Mesenchymal stem cell (in vitro differentiated cells and primary cell): ENCODE data around the gene SPINDOC.

Experiments used
- DNase-seq: peaks from one replicate; pipeline ENCODE4 v3.0.0-alpha.2; 2013
- H2AFZ ChIP-seq: one replicate; pipeline ENCODE4 v1.6.1; 2013; ENCODE audit warnings: low read depth, mild to moderate bottlenecking, control low read depth, inconsistent platforms, low read length, moderate library complexity
- H2AK5ac ChIP-seq: 2 replicates; pipeline ENCODE4 v1.6.1; 2013; ENCODE audit warnings: low read length, moderate library complexity, mild to moderate bottlenecking, inconsistent platforms; ENCODE audit not compliant: severe bottlenecking
- H2BK120ac ChIP-seq: one replicate; pipeline ENCODE4 v1.6.1; 2013; ENCODE audit warnings: low read depth, mild to moderate bottlenecking, inconsistent platforms, low read length, moderate library complexity
- H2BK12ac ChIP-seq, 2 experiments: one replicate each; pipeline ENCODE4 v1.6.1; 2013; ENCODE audit warnings: inconsistent platforms in 2 of 2, low read length in 2 of 2, mild to moderate bottlenecking in 2 of 2, moderate library complexity in 2 of 2, control low read depth in 1 of 2
- H2BK15ac ChIP-seq: one replicate; pipeline ENCODE4 v1.6.1; 2013; ENCODE audit warnings: mild to moderate bottlenecking, low read depth, inconsistent platforms; ENCODE audit not compliant: poor library complexity, severe bottlenecking
- H2BK5ac ChIP-seq: 2 replicates; pipeline ENCODE4 v1.6.1; 2013; ENCODE audit warnings: low read depth, mild to moderate bottlenecking, low read length, control low read depth, inconsistent platforms; ENCODE audit not compliant: poor library complexity, severe bottlenecking
- H3K14ac ChIP-seq, 2 experiments: one replicate each; pipeline ENCODE4 v1.6.1; 2013; ENCODE audit warnings: inconsistent platforms in 2 of 2, low read length in 2 of 2, control low read depth in 1 of 2, mild to moderate bottlenecking in 1 of 2, moderate library complexity in 1 of 2
- H3K18ac ChIP-seq, 2 experiments: one replicate each; pipeline ENCODE4 v1.6.1; 2013; ENCODE audit warnings: inconsistent platforms in 2 of 2, low read length in 2 of 2, control low read depth in 1 of 2, low read depth in 1 of 2, mild to moderate bottlenecking in 1 of 2
- H3K23ac ChIP-seq, 2 experiments: one replicate each; pipeline ENCODE4 v1.6.1; 2013; ENCODE audit warnings: inconsistent platforms in 2 of 2, low read length in 2 of 2, mild to moderate bottlenecking in 2 of 2, moderate library complexity in 2 of 2, control low read depth in 1 of 2
- H3K27ac ChIP-seq: 2 replicates; pipeline ENCODE4 v1.5.1; 2013; ENCODE audit warnings: mild to moderate bottlenecking, moderate library complexity, low read length, control low read depth, inconsistent platforms; ENCODE audit not compliant: poor library complexity, severe bottlenecking
- H3K27me3 ChIP-seq, 2 experiments: 2 replicates each; pipeline versions ENCODE4 v1.6.1 to v1.7.0; 2013; ENCODE audit warnings: low read length in 2 of 2, mild to moderate bottlenecking in 2 of 2, moderate library complexity in 2 of 2, control low read depth in 1 of 2, inconsistent platforms in 1 of 2; ENCODE audit not compliant: control insufficient read depth in 1 of 2, insufficient read depth in 1 of 2
- H3K36me3 ChIP-seq, 2 experiments: 2 replicates each; pipeline versions ENCODE4 v1.6.1 to v1.7.0; 2013; ENCODE audit warnings: low read length in 2 of 2, control low read depth in 1 of 2, inconsistent platforms in 1 of 2, low read depth in 1 of 2, mild to moderate bottlenecking in 1 of 2; ENCODE audit not compliant: insufficient read depth in 2 of 2, control insufficient read depth in 1 of 2
- H3K4ac ChIP-seq, 2 experiments: one replicate each; pipeline ENCODE4 v1.6.1; 2013; ENCODE audit warnings: inconsistent platforms in 2 of 2, low read length in 2 of 2, mild to moderate bottlenecking in 2 of 2, moderate library complexity in 2 of 2, control low read depth in 1 of 2, low read depth in 1 of 2
- H3K4me1 ChIP-seq: 2 replicates; pipeline ENCODE4 v1.6.1; 2013; ENCODE audit warnings: low read depth, low read length, control low read depth; ENCODE audit not compliant: control insufficient read depth, insufficient read depth
- H3K4me2 ChIP-seq: 2 replicates; pipeline ENCODE4 v1.6.1; 2013; ENCODE audit warnings: low read length, mild to moderate bottlenecking, inconsistent platforms; ENCODE audit not compliant: poor library complexity, severe bottlenecking
- H3K4me3 ChIP-seq, 2 experiments: 2 replicates each; pipeline versions ENCODE4 v1.5.1 to v1.7.0; 2013; ENCODE audit warnings: low read length in 2 of 2, mild to moderate bottlenecking in 2 of 2, control low read depth in 1 of 2, low read depth in 1 of 2; ENCODE audit not compliant: insufficient read depth in 1 of 2
- H3K79me1 ChIP-seq: replicated peaks from 2 replicates; pipeline ENCODE4 v1.6.1; 2013; ENCODE audit warnings: mild to moderate bottlenecking, control low read depth, low read length, inconsistent platforms; ENCODE audit not compliant: poor library complexity, severe bottlenecking
- H3K9ac ChIP-seq: 2 replicates; pipeline ENCODE4 v1.7.0; 2013; ENCODE audit warnings: mild to moderate bottlenecking, low read length, moderate library complexity
- H3K9me3 ChIP-seq: 2 replicates; pipeline ENCODE4 v1.7.0; 2013; ENCODE audit warnings: mild to moderate bottlenecking, low read length; ENCODE audit not compliant: control insufficient read depth
- H4K8ac ChIP-seq: one replicate; pipeline ENCODE4 v1.6.1; 2013; ENCODE audit warnings: inconsistent platforms, mild to moderate bottlenecking, low read length, moderate library complexity
- H4K91ac ChIP-seq: one replicate; pipeline ENCODE4 v1.6.1; 2013; ENCODE audit warnings: mild to moderate bottlenecking, low read length, inconsistent platforms
- WGBS: methylation state at CpG from one replicate; pipeline ENCODE4 v1.1.7; 2013; ENCODE audit warnings: mixed read lengths; 5-methylcytosine and 5-hydroxymethylcytosine counted together

The SPINDOC gene

DNA sequence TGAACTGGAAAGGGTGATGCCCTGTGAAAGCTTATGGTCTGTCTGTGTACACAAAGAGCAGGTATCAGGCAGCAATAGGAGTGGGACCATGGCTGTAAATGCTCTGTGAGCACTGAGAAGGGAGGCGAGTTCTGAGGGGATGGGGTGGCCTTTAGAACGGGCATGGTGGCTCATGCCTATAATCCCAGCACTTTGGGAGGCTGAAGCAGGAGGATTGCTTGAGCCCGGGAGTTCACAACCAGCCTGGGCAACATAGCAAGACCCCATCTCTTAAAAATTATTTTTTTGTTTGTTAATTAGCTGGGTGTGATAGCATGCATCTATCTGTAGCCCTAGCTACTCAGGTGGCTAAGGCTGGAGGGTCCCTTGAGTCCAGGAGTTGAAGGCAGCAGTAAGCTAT, 3.5 kb downstream of the SPINDOC start:
- Histone ChIP-seq H3K9ac (no peak overlapping the region), H4K91ac (no peak overlapping the region), H2BK15ac (no peak overlapping the region), H2AK5ac (no peak overlapping the region), H2BK120ac (no peak overlapping the region), H3K36me3 (peaks cover 43 to 52% of the 10 kb centered on the region in 2 experiments), H3K27me3 (no peaks in the 10 kb centered on the region), H2BK5ac (no peak overlapping the region), H3K4ac (no peak overlapping the region), H2AFZ (no peak overlapping the region), H3K4me1 (peaks cover 6% of the 10 kb centered on the region), H3K9me3 (no peaks in the 10 kb centered on the region), H3K4me3 (no peak overlapping the region), H3K14ac (no peak overlapping the region), H3K18ac (no peak overlapping the region), H3K79me1 (peaks cover 25% of the 10 kb centered on the region), H3K23ac (no peak overlapping the region), H3K4me2 (no peak overlapping the region), H4K8ac (no peak overlapping the region), H2BK12ac (no peak overlapping the region), H3K27ac (no peak overlapping the region)
- WGBS: 100% methylated on average over 1 of the region's 3 CpGs
- DNase-seq: no peak

GRCh38 chr11:63817758-63818498, 4.7 kb downstream of the SPINDOC start:
- 96% methylated on average over 27 of the region's 27 CpGs for WGBS
- Histone ChIP-seq H3K4me3 (no peak overlapping the region), H3K4me2 (no peak overlapping the region), H2BK12ac (no peak overlapping the region), H3K27ac (no peak overlapping the region), H3K36me3 (peaks cover 55 to 62% of the 10 kb centered on the region in 2 experiments), H3K23ac (no peak overlapping the region), H3K79me1 (peaks cover 32% of the 10 kb centered on the region), H3K4ac (no peak overlapping the region), H2BK120ac (no peak overlapping the region), H3K9me3 (no peaks in the 10 kb centered on the region), H3K14ac (no peak overlapping the region), H4K91ac (peak overlapping the region; percentile 15), H2AK5ac (no peak overlapping the region), H2AFZ (no peak overlapping the region), H3K18ac (no peak overlapping the region), H2BK15ac (no peak overlapping the region), H4K8ac (no peak overlapping the region), H3K9ac (no peak overlapping the region), H3K27me3 (no peaks in the 10 kb centered on the region), H2BK5ac (no peak overlapping the region), H3K4me1 (peaks cover 6% of the 10 kb centered on the region)
- no peak for DNase-seq

DNA sequence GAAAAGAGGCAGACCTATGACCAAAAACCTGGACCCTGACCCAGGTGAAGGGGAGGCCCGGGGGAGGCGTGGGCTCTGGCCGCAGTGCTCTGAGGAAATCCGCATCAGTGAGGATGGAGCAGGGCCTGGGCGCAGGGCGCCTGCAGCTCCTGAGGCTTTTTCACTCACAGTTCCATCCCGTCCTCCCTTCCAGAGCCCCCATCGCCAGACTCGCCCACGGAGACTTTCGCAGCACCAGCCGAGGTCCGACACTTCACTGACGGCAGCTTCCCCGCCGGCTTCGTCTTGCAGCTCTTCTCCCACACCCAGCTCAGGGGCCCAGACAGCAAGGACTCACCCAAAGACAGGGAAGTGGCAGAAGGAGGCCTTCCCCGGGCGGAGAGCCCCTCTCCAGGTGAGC, 5.4 kb downstream of the SPINDOC start:
- Histone ChIP-seq H2BK15ac (no peak overlapping the region), H2AFZ (no peak overlapping the region), H3K4me3 (no peak overlapping the region), H3K4ac (no peak overlapping the region), H3K18ac (no peak overlapping the region), H3K4me1 (peaks cover 6% of the 10 kb centered on the region), H3K9me3 (no peaks in the 10 kb centered on the region), H3K79me1 (peaks cover 34% of the 10 kb centered on the region), H3K23ac (no peak overlapping the region), H3K9ac (no peak overlapping the region), H4K91ac (no peak overlapping the region), H2BK5ac (no peak overlapping the region), H2BK120ac (no peak overlapping the region), H2BK12ac (no peak overlapping the region), H3K36me3 (peaks cover 60 to 66% of the 10 kb centered on the region in 2 experiments), H3K14ac (no peak overlapping the region), H2AK5ac (no peak overlapping the region), H4K8ac (no peak overlapping the region), H3K27ac (no peak overlapping the region), H3K27me3 (no peaks in the 10 kb centered on the region), H3K4me2 (no peak overlapping the region)
- no peak for DNase-seq
- 99% methylated on average over 19 of the region's 19 CpGs for WGBS

DNA sequence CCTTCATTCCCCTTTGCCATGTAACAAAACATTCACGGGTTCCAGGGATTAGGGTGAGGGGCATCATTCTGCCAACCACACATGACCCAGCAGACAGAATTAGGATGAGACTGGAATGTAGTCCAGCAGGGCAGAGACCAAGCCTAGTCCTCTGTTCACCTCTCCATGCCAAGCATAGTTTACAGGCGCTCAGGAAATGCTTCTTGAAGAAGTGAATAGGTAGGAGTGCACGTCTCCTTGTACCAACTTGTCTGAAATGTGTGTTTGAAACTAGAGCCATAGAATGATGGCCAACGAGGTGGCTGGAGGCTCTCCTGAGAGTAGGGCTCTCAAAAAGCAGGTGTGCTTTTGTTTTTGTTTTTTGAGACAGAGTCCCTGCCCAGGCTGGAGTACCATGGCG, 8.2 kb downstream of the SPINDOC start:
- Histone ChIP-seq H3K9me3 (no peaks in the 10 kb centered on the region), H4K91ac (no peak overlapping the region), H3K4me2 (no peak overlapping the region), H3K23ac (no peak overlapping the region), H3K27me3 (no peaks in the 10 kb centered on the region), H3K4me3 (no peak overlapping the region), H3K27ac (no peak overlapping the region), H3K9ac (no peak overlapping the region), H2AFZ (no peak overlapping the region), H3K4me1 (no peaks in the 10 kb centered on the region), H2BK12ac (no peak overlapping the region), H3K14ac (no peak overlapping the region), H2BK120ac (no peak overlapping the region), H3K4ac (no peak overlapping the region), H3K36me3 (peaks cover 80 to 81% of the 10 kb centered on the region in 2 experiments), H2BK15ac (no peak overlapping the region), H3K18ac (no peak overlapping the region), H2AK5ac (no peak overlapping the region), H3K79me1 (peaks cover 43% of the 10 kb centered on the region), H4K8ac (no peak overlapping the region), H2BK5ac (no peak overlapping the region)
- 97% methylated on average over 5 of the region's 5 CpGs for WGBS
- no peak for DNase-seq
